Erythroblast (primary cell): ENCODE data around the gene PER2.

ENCODE experiments used
- GATA1 ChIP-seq: IDR thresholded peaks from 2 replicates; pipeline ENCODE4 v1.6.1; 2011; ENCODE audit warnings: low read depth, mild to moderate bottlenecking, control low read depth, low read length, moderate library complexity
- POLR2A ChIP-seq: IDR thresholded peaks from 2 replicates; pipeline ENCODE4 v1.6.1; 2011; ENCODE audit warnings: mild to moderate bottlenecking, low read length

- no peak for TF ChIP-seq POLR2A
- TF ChIP-seq GATA1, result no peak
Observed at GRCh38 chr2:238267341-238267710, 21.1 kb downstream of the PER2 start.
